Testis (tissue), 3 donors: ENCODE measurements around the gene SECISBP2L. TPM values are rescaled to one million over a fixed set of nuclear protein-coding genes. Genes with fewer than 3 reads are reported as not detected.

ENCODE experiments used
- DNase-seq: peaks from one replicate; pipeline ENCODE4 v3.0.0-alpha.2; 2019
- H3K27ac ChIP-seq, 2 donors: fragments of 200-600 bp; sonication (generic); one replicate each; pipeline ENCODE4 v1.5.1; 2019
- H3K27me3 ChIP-seq: fragments of 200-600 bp; sonication (generic); one replicate; pipeline ENCODE4 v1.5.1; 2019
- H3K36me3 ChIP-seq: fragments of 200-600 bp; sonication (generic); one replicate; pipeline ENCODE4 v1.5.1; 2017; ENCODE audit warnings: low read depth; ENCODE audit errors: missing control alignments
- H3K4me1 ChIP-seq: fragments of 200-600 bp; sonication (generic); one replicate; pipeline ENCODE4 v1.5.1; 2019
- H3K4me3 ChIP-seq, 2 donors: fragments of 200-600 bp; sonication (generic); one replicate each; pipeline ENCODE4 v1.5.1; 2017 to 2019
- H3K9me3 ChIP-seq: fragments of 200-600 bp; sonication (generic); one replicate; pipeline ENCODE4 v1.5.1; 2017
- CTCF ChIP-seq, 3 experiments: fragments of 450-650 bp in 2 of 3; fragments of 200-600 bp in 1 of 3; sonication (generic) in 1 of 3; IDR thresholded peaks; one replicate each; pipeline ENCODE4 v1.5.1; 2016 to 2019; ENCODE audit warnings: antibody characterized with exemption in 3 of 3, mild to moderate bottlenecking in 2 of 3, moderate library complexity in 1 of 3
- POLR2A ChIP-seq: fragments of 450-650 bp; IDR thresholded peaks from one replicate; pipeline ENCODE4 v1.6.1; 2017; ENCODE audit warnings: antibody characterized with exemption, mild to moderate bottlenecking, moderate library complexity
- WGBS, 2 donors: methylation state at CpG; one replicate each; pipeline ENCODE4 v1.1.5; 2018; 5-methylcytosine and 5-hydroxymethylcytosine counted together
- intact Hi-C: fragments of 100-400 bp; cut with DNase I; formaldehyde crosslinking; loops from one replicate; pipeline ENCODE4 v1.15.1; 2023; ENCODE audit warnings: low total_unique reads
- polyA plus RNA-seq: library from polyadenylated mRNA; stranded (reverse); fragments of 350-450 nt; fragmentation: Illumina TruSeq; extraction: RNeasy Lipid Tissue Mini Kit (QIAGEN cat#74804); gene quantifications from one replicate; pipeline ENCODE4 v1.2.3, GENCODE V29; 2014; ENCODE audit warnings: low read depth, low replicate concordance; ENCODE audit not compliant: insufficient read depth
- total RNA-seq, 2 donors: library from RNA; depleted of rRNA; stranded (reverse); fragments of >200 nt; gene quantifications; one replicate each; pipeline ENCODE4 v1.2.3, GENCODE V29; 2016

Gene SECISBP2L
- total and polyA plus RNA-seq, 3 donors from 2014 or later, result 29.2 to 76.1 (median 53.6) TPM

- no peak overlapping the region for H3K4me3 ChIP-seq
- H3K36me3 ChIP-seq, result no peaks in the 10 kb centered on the region
- H3K9me3 ChIP-seq, result no peaks in the 10 kb centered on the region
- DNase-seq, result no peak
- H3K27ac ChIP-seq, result no peak overlapping the region
- intact Hi-C loops, result no loop called here
- H3K27me3 ChIP-seq, result no peaks in the 10 kb centered on the region
- no peaks in the 10 kb centered on the region for H3K4me1 ChIP-seq
- TF ChIP-seq CTCF (IDR thresholded peaks at IDR 0.05), result no peak
- no peak for TF ChIP-seq POLR2A
- WGBS, 2 donors, result 91 to 99% methylated on average over 2 of the region's 2 CpGs
These were observed 10.4 kb downstream of the SECISBP2L start for GRCh38 chr15:49035825-49036224.

DNA sequence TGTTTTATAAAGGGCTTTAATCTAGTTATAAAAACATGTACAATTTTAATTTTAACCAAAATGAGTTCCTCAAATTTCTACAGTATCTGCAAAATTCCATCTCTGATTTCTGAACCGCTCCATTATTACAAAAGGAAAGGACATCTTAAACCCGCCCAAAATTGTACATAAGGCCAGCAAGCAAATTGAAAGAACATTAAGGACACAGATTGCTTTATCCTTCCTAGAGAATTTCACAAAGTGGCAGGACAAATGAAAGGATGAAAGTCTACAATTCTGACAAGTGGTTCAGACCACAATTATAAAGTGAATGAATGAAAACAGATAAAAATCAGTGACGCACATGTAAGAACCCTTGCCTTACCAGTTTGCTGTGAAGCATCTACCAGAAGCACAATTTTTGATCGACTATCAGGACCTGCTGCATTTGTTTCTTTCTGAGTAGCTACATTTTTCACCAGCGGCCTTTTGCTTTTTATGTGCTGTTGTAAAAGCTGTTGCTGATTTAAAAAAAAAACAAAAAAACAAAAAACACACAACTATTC, 13.6 kb downstream of the SECISBP2L start:
- intact Hi-C loops, result no loop called here
- no peak for TF ChIP-seq CTCF (IDR thresholded peaks at IDR 0.05)
- TF ChIP-seq POLR2A, result no peak
- no peaks in the 10 kb centered on the region for H3K4me1 ChIP-seq
- WGBS, 2 donors, result 75 to 77% methylated on average over 5 of the region's 5 CpGs
- DNase-seq, result no peak
- H3K9me3 ChIP-seq, result no peaks in the 10 kb centered on the region
- no peaks in the 10 kb centered on the region for H3K27me3 ChIP-seq
- no peaks in the 10 kb centered on the region for H3K36me3 ChIP-seq
- H3K27ac ChIP-seq, result no peak overlapping the region
- H3K4me3 ChIP-seq, result no peak overlapping the region

DNA sequence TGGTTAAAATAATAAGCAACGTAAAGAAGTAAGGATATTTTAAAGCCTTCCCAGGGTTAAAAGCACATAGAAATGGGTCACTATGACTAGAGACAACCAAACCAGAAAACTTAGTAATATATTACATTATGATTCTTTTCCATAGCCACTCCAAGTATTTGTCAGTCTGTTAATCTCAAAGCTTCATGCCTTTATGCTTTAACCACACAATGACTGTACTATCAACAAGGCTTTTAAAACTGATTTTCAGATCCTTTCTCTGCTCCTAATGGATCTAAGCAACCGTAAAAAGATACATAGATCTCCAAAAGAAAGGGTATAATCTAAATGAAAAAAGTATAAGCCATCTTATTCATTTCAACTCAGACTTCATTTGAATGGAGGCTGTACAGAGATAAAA, 14.4 kb downstream of the SECISBP2L start:
- Histone ChIP-seq H3K4me3 (no peak overlapping the region), H3K36me3 (no peaks in the 10 kb centered on the region), H3K9me3 (no peaks in the 10 kb centered on the region), H3K4me1 (no peaks in the 10 kb centered on the region), H3K27me3 (no peaks in the 10 kb centered on the region), H3K27ac (no peak overlapping the region)
- intact Hi-C loops, result no loop called here
- no peak for TF ChIP-seq CTCF (IDR thresholded peaks at IDR 0.05)
- DNase-seq, result no peak
- WGBS, 2 donors, result 79 to 94% methylated on average over 2 of the region's 2 CpGs

DNA sequence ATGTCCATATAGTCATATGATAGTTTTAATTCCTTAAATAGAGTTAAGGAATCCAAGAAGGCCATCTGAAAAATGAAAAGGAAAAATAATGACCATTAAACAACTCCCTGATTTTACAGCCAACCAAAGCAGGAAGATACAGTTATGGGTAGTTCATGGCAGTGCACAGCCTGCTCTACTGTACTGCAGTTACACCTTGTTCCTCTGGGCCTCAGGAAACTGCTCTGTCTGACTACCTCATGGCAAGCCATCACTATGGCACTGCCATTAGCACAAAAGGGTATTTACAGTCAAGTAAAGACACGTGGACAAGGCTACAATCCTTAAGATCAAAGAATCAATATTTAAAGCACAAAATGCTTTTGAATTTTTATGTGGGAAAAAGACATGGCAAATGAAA, 19.5 kb downstream of the SECISBP2L start:
- Histone ChIP-seq H3K27ac (no peak overlapping the region), H3K4me3 (no peak overlapping the region), H3K4me1 (no peaks in the 10 kb centered on the region), H3K27me3 (no peaks in the 10 kb centered on the region), H3K9me3 (no peaks in the 10 kb centered on the region), H3K36me3 (no peaks in the 10 kb centered on the region)
- intact Hi-C loops, result no loop called here
- no peak for DNase-seq
- 78 to 82% methylated on average over 1 of the region's 1 CpG for WGBS, 2 donors
- TF ChIP-seq CTCF (IDR thresholded peaks at IDR 0.05) (no peak), POLR2A (no peak)

- intact Hi-C loops, result no loop called here
- H3K4me3 ChIP-seq, result no peak overlapping the region
- no peaks in the 10 kb centered on the region for H3K27me3 ChIP-seq
- H3K36me3 ChIP-seq, result no peaks in the 10 kb centered on the region
- no peak overlapping the region for H3K27ac ChIP-seq
- TF ChIP-seq POLR2A (no peak), CTCF (IDR thresholded peaks at IDR 0.05) (no peak)
- no peaks in the 10 kb centered on the region for H3K9me3 ChIP-seq
- no peak for DNase-seq
- 88 to 90% methylated on average over 1 of the region's 1 CpG for WGBS, 2 donors
- no peaks in the 10 kb centered on the region for H3K4me1 ChIP-seq
These were observed 21.4 kb downstream of the SECISBP2L start for GRCh38 chr15:49024840-49025239.
